ENCODE measurements around the gene PAK6. TPM values are rescaled to one million over a fixed set of nuclear protein-coding genes. Genes with fewer than 3 reads are reported as not detected.

PAK6 gene
- polyA plus RNA-seq, 1 donor (not counting 4 experiments of a cell fraction or from before 2014, with no cell fraction given): 11.5 TPM

DNA sequence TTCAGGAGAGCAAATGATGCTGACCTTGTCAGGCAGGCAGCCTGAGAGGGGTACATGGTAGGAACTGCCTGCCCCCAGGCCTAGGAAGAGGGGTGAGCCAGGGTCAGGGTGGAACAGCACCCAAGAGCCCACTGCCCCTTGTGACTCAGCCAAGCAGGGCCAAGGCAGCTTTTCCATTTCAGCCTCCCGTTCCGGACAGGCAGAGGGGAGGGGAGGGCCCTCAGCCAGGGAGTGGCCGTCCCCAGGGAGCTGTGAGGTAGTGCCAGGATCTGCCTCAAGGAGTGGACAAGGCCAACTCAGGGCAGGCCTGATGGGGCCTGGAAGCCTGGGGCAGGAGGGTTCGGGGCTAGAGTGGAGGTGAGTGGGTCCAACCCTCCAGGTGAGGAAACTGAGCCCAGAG is 49.1 kb downstream of the PAK6 start:
- Histone ChIP-seq H3K27me3 (ENCODE audit: control insufficient read depth, extremely low read depth, insufficient read depth, low read length) (peaks cover 42% of the 10 kb centered on the region), H2AFZ (ENCODE audit: control insufficient read depth, low read length) (no peak overlapping the region), H3K4me3 (ENCODE audit: control insufficient read depth in 2 of 3, extremely low read depth in 1 of 3, insufficient read depth in 2 of 3, low read depth in 1 of 3, low read length in 3 of 3) (no peak overlapping the region), H3K9me3 (ENCODE audit: control insufficient read depth, low read depth, low read length) (no peaks in the 10 kb centered on the region), H3K4me2 (ENCODE audit: control insufficient read depth, extremely low read depth, insufficient read depth, low read depth, low read length) (no peak overlapping the region), H3K4me1 (ENCODE audit: control insufficient read depth, extremely low read depth, insufficient read depth, low read length) (peaks cover 10% of the 10 kb centered on the region), H3K27ac (ENCODE audit: control insufficient read depth, insufficient read depth, low read length) (no peak overlapping the region), H4K20me1 (ENCODE audit: control insufficient read depth, extremely low read depth, insufficient read depth, low read length) (no peaks in the 10 kb centered on the region), H3K9me1 (ENCODE audit: control insufficient read depth, extremely low read depth, insufficient read depth, low read length) (no peaks in the 10 kb centered on the region), H3K79me2 (ENCODE audit: control insufficient read depth, insufficient read depth, low read length) (no peaks in the 10 kb centered on the region), H3K9ac (ENCODE audit: control insufficient read depth, extremely low read depth, insufficient read depth, low read length) (no peak overlapping the region), H3K36me3 (ENCODE audit: control insufficient read depth in 2 of 2, extremely low read depth in 1 of 2, insufficient read depth in 2 of 2, low read length in 2 of 2) (no peaks in the 10 kb centered on the region)
- DNase-seq (ENCODE audit: low read depth, low spot score): no peak
- dilution Hi-C loops (cut with MboI; ENCODE audit: extremely low pct_ligation_motif_present, low sequenced_read_pairs): no loop called here
- FAIRE-seq: no peak
- TF ChIP-seq, protein P1, sequence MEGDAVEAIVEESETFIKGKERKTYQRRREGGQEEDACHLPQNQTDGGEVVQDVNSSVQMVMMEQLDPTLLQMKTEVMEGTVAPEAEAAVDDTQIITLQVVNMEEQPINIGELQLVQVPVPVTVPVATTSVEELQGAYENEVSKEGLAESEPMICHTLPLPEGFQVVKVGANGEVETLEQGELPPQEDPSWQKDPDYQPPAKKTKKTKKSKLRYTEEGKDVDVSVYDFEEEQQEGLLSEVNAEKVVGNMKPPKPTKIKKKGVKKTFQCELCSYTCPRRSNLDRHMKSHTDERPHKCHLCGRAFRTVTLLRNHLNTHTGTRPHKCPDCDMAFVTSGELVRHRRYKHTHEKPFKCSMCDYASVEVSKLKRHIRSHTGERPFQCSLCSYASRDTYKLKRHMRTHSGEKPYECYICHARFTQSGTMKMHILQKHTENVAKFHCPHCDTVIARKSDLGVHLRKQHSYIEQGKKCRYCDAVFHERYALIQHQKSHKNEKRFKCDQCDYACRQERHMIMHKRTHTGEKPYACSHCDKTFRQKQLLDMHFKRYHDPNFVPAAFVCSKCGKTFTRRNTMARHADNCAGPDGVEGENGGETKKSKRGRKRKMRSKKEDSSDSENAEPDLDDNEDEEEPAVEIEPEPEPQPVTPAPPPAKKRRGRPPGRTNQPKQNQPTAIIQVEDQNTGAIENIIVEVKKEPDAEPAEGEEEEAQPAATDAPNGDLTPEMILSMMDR (optimal IDR thresholded peaks at IDR 0.05 in 1 of 3, IDR thresholded peaks at IDR 0.05 in 1 of 3, conservative IDR thresholded peaks at IDR 0.05 in 1 of 3; ENCODE audit: extremely low read depth in 1 of 3, insufficient read depth in 2 of 3, low read length in 3 of 3): no peak
- TF ChIP-seq EZH2 (IDR thresholded peaks at IDR 0.05; ENCODE audit: low read length): no peak

- no peak overlapping the region for H3K9ac ChIP-seq (ENCODE audit: control insufficient read depth, extremely low read depth, insufficient read depth, low read length)
- no peaks in the 10 kb centered on the region for H4K20me1 ChIP-seq (ENCODE audit: control insufficient read depth, extremely low read depth, insufficient read depth, low read length)
- H3K4me3 ChIP-seq (ENCODE audit: control insufficient read depth in 2 of 3, extremely low read depth in 1 of 3, insufficient read depth in 2 of 3, low read depth in 1 of 3, low read length in 3 of 3): no peak overlapping the region
- peaks cover 36% of the 10 kb centered on the region for H3K27me3 ChIP-seq (ENCODE audit: control insufficient read depth, extremely low read depth, insufficient read depth, low read length)
- TF ChIP-seq, protein P1 (optimal IDR thresholded peaks at IDR 0.05 in 1 of 3, IDR thresholded peaks at IDR 0.05 in 1 of 3, conservative IDR thresholded peaks at IDR 0.05 in 1 of 3; ENCODE audit: extremely low read depth in 1 of 3, insufficient read depth in 2 of 3, low read length in 3 of 3): peak in 2 of 3 experiments; percentile 14 to 40
- TF ChIP-seq EZH2 (IDR thresholded peaks at IDR 0.05; ENCODE audit: low read length): no peak
- no peak overlapping the region for H3K27ac ChIP-seq (ENCODE audit: control insufficient read depth, insufficient read depth, low read length)
- no peaks in the 10 kb centered on the region for H3K36me3 ChIP-seq (ENCODE audit: control insufficient read depth in 2 of 2, extremely low read depth in 1 of 2, insufficient read depth in 2 of 2, low read length in 2 of 2)
- peak; percentile 44 for FAIRE-seq
- H3K9me3 ChIP-seq (ENCODE audit: control insufficient read depth, low read depth, low read length): no peaks in the 10 kb centered on the region
- DNase-seq (ENCODE audit: low read depth, low spot score): no peak
- no peaks in the 10 kb centered on the region for H3K9me1 ChIP-seq (ENCODE audit: control insufficient read depth, extremely low read depth, insufficient read depth, low read length)
- no peaks in the 10 kb centered on the region for H3K79me2 ChIP-seq (ENCODE audit: control insufficient read depth, insufficient read depth, low read length)
- H2AFZ ChIP-seq (ENCODE audit: control insufficient read depth, low read length): no peak overlapping the region
- dilution Hi-C loops (cut with MboI; ENCODE audit: extremely low pct_ligation_motif_present, low sequenced_read_pairs): no loop called here
- H3K4me2 ChIP-seq (ENCODE audit: control insufficient read depth, extremely low read depth, insufficient read depth, low read depth, low read length): no peak overlapping the region
- peaks cover 10% of the 10 kb centered on the region for H3K4me1 ChIP-seq (ENCODE audit: control insufficient read depth, extremely low read depth, insufficient read depth, low read length)
These were observed 50.4 kb downstream of the PAK6 start for GRCh38 chr15:40289140-40289775.

Data from keratinocyte (primary cell).